ENCODE data around the gene PM20D1. TPM values are rescaled to one million over a fixed set of nuclear protein-coding genes. Genes with fewer than 3 reads are reported as not detected.

PM20D1 gene
- total and polyA plus RNA-seq, 2 donors from 2014 or later: 0.69 to 1.6 TPM

- Histone ChIP-seq H3K36me3 (ENCODE audit: control insufficient read depth in 2 of 3, insufficient read depth in 3 of 3, low read length in 3 of 3) (no peaks in the 10 kb centered on the region), H3K27me3 (ENCODE audit: control insufficient read depth, insufficient read depth, low read length) (no peaks in the 10 kb centered on the region), H3K4me1 (ENCODE audit: control insufficient read depth in 2 of 3, insufficient read depth in 2 of 3, low read depth in 1 of 3, low read length in 3 of 3) (no peaks in the 10 kb centered on the region), H3K9me3 (ENCODE audit: control insufficient read depth in 2 of 3, insufficient read depth in 1 of 3, low read length in 3 of 3) (no peaks in the 10 kb centered on the region), H3K9ac (ENCODE audit: low read length in 3 of 3) (no peak overlapping the region), H3K4me3 (ENCODE audit: low read length in 3 of 3) (no peak overlapping the region), H3K27ac (ENCODE audit: low read depth in 2 of 2, low read length in 2 of 2) (no peak overlapping the region)
- intact Hi-C loops (cut with DNase I): no loop called here
- DNase-seq (peak in 2 of 5 donors; percentile 51 to 71), FAIRE-seq (no peak)
- no peak for TF ChIP-seq CTCF (IDR thresholded peaks at IDR 0.05; ENCODE audit: borderline replicate concordance, extremely low read depth, insufficient read depth)
These were observed 17.6 kb downstream of the PM20D1 start for GRCh38 chr1:205832326-205832751.

DNA sequence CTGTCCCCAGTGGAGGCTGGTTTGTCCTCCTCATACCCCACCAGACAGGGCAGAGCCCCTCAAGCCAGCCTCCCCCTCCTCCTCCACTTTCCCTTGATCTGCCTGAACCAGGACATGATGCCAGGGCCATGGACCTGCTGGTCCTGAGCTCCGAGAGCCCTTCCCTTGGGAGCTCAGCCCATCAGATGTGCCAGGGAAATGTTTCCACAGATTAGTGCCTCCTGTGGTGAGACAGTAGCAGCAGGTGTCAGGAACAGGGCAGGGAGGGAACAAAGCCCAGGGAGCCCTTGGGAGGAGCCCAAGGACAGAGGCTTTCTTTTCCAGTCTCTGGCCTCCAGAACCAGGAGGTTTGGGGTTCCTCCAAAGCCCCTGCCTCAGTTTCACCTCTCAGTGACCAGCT is 22.3 kb downstream of the PM20D1 start:
- intact Hi-C loops (cut with DNase I): no loop called here
- no peaks in the 10 kb centered on the region for H3K27me3 ChIP-seq (ENCODE audit: control insufficient read depth, insufficient read depth, low read length)
- FAIRE-seq: no peak

GRCh38 chr1:205826995-205827394 is 22.9 kb downstream of the PM20D1 start:
- no peak for TF ChIP-seq CTCF (IDR thresholded peaks at IDR 0.05; ENCODE audit: borderline replicate concordance, extremely low read depth, insufficient read depth)
- FAIRE-seq: no peak
- H3K27me3 ChIP-seq (ENCODE audit: control insufficient read depth, insufficient read depth, low read length): no peaks in the 10 kb centered on the region
- intact Hi-C loops (cut with DNase I): no loop called here
- no peak for DNase-seq
- H3K9ac ChIP-seq (ENCODE audit: low read length in 3 of 3): no peak overlapping the region
- H3K4me1 ChIP-seq (ENCODE audit: control insufficient read depth in 2 of 3, insufficient read depth in 2 of 3, low read depth in 1 of 3, low read length in 3 of 3): peaks cover 0 to 6% (median 0%) of the 10 kb centered on the region in 3 donors
- H3K27ac ChIP-seq (ENCODE audit: low read depth in 2 of 2, low read length in 2 of 2): peak overlapping the region; percentile 3 to 5
- H3K4me3 ChIP-seq (ENCODE audit: low read length in 3 of 3): no peak overlapping the region
- no peaks in the 10 kb centered on the region for H3K36me3 ChIP-seq (ENCODE audit: control insufficient read depth in 2 of 3, insufficient read depth in 3 of 3, low read length in 3 of 3)
- no peaks in the 10 kb centered on the region for H3K9me3 ChIP-seq (ENCODE audit: control insufficient read depth in 2 of 3, insufficient read depth in 1 of 3, low read length in 3 of 3)

More for the DNA sequence above, 22.3 kb downstream of the PM20D1 start:
- Histone ChIP-seq H3K9ac (ENCODE audit: low read length in 3 of 3) (no peak overlapping the region), H3K4me3 (ENCODE audit: low read length in 3 of 3) (no peak overlapping the region), H3K4me1 (ENCODE audit: control insufficient read depth in 2 of 3, insufficient read depth in 2 of 3, low read depth in 1 of 3, low read length in 3 of 3) (peaks cover 0 to 6% (median 0%) of the 10 kb centered on the region in 3 donors), H3K27ac (ENCODE audit: low read depth in 2 of 2, low read length in 2 of 2) (no peak overlapping the region), H3K9me3 (ENCODE audit: control insufficient read depth in 2 of 3, insufficient read depth in 1 of 3, low read length in 3 of 3) (no peaks in the 10 kb centered on the region), H3K36me3 (ENCODE audit: control insufficient read depth in 2 of 3, insufficient read depth in 3 of 3, low read length in 3 of 3) (no peaks in the 10 kb centered on the region)
- DNase-seq: no peak
- TF ChIP-seq CTCF (IDR thresholded peaks at IDR 0.05; ENCODE audit: borderline replicate concordance, extremely low read depth, insufficient read depth): no peak

Measured in kidney (tissue), 14 donors.